Stimulated activated CD8-positive, alpha-beta memory T cell treated with anti-CD3 and anti-CD28 coated beads, Interleukin-15, amount 100 ng/mL, for 24 hours (primary cell): ENCODE data around the gene ZDHHC11B.

Experiments
- DNase-seq: peaks from one replicate; pipeline ENCODE4 v3.0.0-alpha.2; 2020; ENCODE audit warnings: low read depth

ZDHHC11B gene

DNA sequence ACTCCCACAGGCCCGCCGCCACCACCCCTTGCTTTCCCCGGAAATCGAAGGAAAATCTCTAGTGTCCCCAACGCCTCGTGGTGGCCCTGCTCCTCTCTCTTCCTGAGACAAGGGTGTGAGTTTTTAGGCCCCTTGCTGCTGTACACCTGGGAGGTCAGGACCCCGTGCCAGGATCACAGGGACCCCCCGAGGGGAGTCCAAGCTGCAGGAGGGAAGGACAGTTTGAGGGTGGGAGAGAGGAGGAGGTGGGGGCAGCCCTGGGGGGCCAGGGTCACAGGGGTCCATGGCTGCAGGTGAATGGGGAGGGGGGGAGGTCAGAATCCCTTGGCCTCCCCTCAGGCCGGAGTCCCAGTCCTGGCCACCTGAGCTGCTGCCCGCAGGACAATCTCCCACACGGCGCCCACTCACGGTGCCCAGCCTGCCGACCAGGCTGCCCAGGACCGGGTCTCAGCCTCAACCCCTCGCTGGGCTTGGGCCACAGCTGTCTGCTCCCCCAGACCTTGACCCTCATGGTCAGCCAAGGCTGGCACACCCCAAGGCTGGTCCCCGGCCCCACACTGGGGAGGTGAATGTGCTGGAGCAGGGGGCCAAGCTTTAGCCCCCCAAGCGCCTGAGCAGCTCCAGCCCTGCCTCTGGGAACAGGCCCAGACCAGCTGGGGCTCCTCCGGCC is 111.2 kb downstream of the ZDHHC11B start:
- DNase-seq = no peak

DNA sequence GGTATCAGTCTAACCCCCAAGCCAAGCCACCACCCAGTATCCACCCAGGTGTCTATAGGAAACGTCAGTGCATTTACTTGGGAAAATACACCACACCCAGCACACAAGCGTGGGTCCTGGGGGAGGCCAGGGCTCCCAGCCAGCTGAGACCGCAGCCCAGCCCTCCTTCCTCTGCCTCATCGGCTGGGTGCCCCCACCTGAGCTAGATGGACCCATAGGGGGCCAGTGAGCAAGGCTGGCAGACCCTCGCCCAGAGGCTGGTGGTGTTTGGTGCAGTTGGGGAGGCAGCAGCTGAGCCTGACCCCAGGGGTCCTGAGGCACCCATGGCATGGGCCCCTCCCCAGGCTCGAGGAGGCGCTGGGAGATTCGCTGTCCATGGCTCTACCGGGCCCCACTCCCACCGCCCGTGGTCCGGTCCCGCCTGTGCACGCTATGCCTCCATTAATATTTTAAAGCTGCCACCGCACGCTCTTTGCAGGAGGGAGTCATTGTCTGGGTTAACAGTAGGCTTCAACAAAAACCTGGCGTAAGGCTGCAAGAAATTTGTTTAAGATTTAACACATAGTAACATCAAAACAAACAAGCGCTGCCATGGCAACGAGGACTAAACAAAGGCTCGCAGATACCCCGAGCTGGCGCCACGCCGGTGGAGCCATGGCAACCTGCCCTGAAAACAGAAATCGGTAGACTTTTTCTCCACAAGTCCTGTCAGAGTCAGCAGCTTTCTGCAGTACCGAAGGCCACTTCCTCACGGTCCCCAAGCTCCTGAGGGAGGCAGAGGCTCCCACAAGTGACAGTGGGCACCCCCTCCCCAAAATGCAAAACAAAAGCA is 112.0 kb downstream of the ZDHHC11B start:
- DNase-seq = no peak

DNA sequence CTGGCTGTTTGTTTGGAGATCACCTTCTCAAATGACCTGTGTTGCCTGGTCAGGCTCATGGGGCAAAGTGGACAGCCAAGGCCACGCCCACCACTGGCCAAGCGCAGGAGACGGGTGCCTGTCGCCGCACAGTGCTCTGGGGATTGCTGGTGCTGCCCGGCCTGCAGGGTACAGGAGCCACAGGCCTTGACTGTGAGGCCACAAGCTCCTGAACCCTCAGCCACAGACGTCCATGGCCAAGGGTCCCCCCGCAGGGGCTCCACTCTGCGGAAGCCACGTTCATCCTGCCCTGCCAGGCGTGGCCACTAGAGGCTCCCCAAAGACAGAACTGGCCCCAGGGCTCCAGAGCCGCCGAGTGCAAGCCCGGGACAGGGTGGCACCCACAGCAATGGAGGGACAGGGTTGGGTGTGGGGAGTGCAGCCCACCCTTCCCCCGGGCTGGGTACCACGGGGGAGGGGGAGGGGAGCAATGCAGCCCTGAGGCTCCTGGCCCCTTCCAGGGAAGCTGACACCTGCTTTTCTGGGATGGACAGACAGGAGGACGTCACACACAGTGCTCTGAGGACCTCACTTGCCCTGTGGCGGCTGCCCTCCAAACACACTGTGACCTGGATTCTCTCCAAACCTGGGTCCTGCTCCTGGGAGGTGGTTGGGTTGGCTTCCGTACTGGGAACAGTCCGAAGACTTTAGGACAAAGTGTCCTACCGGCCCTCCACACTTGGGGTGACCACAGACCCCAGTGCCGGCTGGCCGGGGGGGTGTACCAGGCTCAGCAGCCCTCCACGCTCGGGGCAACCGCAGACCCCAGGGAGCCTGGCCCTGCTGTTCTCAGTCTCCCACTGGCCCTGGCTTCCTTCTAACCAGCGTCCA is 112.8 kb downstream of the ZDHHC11B start:
- peak; percentile 32 for DNase-seq

DNA sequence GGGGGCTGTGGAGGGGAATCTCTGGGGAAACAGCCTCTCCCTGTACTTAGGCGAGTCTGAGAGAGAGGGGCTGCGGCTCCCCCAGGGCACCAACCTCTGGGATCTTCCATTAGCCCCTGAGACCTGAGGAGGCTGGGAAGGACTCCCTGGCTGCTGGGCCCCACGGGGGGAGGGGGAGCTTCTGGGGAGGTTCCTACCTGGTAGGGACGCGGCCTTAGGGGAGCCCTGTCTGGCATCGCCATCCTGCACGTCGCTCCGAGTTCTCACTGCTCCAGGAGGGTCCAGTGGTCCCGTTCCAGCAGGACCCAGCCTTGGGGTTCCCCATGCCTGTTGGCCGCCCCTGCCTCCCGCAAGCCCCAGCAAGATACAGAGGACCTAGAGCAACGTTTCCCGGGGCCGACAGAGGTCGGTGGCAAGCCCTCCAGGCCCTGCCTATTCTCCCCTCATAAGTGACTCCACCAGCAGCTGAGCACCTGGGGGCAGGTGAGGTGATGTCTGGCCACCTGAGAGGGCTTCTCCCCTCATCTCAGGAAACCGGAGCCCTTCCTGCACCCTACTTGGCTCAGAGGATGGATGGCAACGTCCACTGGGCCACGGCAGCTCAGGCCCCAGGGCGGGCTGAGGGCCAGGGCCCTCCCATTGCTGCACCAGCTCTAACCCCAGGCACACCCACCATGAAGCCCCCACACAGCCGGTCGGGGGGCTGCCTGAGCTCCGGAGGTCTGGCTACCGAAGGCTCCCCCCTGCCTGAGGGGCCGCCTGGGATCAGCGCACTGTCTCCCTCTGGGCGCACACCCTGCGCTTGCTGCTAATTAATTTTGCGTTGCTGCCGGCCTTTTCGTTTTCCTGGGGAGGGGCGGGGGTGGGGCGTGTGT is 113.9 kb downstream of the ZDHHC11B start:
- DNase-seq = no peak

DNA sequence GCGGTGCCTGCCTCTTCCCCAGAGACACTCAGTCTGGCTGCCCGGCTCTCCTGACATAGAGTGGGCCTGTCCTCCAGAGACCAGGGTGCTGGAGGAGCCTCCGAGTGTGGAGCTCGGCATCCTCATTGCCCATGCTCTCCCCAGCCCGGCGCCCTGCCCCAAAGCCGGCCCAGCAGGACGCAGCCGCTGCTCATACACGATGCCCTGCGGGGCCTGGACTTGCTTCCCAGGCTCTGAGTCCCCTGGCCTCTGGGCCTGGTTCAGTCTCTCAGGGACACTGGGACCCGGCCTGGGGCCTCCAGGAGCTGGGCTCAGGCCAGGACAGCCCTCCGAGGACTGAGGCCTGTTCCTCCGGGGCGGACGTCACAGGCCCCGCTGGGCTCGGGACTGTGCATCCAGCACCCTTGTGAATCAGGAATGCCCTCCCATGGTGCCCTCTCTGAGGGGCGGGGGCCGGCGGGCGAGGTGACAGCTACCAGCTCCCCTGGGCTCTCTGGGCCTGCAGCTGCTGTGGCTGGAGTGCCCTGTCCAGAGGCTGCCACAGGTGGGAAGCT is 114.6 kb downstream of the ZDHHC11B start:
- DNase-seq = no peak

DNA sequence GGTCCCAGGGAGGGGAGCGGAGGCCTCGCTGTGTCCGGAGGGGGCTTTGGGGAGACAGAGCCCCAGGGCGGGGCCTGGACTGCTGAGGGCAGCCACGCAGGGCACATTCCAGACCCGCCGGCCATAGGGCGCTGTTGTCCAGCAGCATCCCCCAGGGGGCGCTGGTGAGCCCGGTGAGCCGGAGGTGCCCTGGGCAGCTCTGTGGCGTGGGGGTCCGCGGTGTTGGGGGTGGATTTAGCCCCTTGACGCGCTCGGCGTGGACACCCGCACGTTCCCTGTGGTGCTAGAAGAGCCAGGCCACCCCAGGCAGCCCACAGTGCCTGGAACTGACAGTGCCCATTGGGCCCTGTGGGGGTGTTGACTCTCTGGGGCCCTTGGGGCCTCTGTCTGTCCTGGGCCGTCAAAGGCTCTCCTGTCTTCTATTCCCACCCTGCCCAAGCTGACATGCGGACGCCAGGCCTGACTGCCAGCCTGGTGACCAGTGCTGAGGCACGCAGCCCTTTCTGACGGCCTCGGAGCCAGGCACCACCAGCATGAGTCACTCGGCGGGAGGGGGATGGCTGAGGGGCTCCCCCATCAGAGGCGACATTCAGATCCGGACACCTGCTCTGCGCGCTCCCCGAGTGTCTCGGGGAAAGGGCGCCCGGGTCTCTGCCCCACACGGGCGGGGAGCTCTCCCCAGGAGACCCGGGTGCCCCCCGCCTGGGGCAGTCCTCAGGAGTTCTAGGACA is 115.3 kb downstream of the ZDHHC11B start:
- no peak for DNase-seq

DNA sequence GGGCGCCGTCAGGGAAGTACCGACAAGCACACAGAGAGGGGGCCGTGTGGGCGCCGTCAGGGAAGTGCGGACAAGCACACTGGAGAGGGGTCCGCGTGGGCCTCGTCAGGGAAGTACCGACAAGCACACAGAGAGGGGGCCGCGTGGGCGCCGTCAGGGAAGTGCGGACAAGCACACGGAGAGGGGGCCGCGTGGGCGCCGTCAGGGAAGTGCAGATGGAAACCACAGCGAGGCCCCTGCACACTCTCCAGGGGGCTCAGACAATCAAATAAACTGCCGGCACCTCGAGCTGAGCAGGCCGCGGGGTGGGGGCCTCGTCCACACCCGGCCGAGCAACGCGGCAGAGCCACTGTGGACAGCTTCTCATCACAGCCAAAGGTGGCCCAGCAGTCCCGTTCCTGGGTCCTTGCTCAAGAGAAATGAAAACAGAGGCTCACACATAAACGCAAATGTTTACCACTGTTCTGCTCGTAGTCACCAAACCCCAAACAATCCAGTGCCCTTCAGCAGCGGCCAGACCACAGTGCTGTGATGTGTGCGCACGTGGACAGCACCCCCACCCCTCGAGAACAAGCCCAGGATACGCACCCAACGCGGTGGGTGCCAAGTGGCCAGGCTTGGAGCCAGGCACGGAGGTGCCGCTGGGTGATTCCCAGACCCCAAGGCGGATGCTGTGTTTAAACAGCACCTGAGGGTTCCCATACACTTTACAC is 116.1 kb downstream of the ZDHHC11B start:
- no peak for DNase-seq

DNA sequence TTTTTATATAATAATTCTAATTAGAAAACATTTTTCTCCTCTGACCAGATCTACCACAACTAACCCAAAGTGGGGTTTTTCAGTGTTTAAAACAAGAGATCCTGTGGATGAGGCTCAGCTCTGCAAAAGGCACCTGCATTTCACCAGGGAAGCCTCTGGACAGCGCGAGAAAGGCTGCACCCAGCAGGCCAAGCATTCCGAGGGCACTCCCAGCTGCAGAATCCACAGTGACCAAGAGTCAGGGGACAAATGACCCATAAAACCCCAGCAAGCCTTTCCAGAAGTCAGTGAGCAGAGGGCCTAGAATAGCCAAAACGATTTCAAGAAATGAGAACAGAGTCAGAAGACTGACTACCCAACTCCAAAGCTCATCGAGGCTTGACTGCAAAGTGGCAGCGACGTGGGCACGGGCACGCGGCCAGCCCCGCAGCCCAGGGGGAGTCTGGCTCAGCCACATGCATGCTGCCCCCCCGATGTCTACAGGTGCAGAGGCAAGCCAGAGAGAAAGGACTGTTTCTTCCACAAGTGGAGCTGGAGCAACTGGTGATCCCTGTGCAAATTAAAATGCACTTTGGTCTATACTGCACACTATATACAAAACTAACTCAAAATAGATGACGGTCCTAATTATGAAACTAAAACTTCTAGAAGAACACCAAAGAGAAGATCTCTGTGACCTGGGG is 117.6 kb downstream of the ZDHHC11B start:
- DNase-seq = no peak

DNA sequence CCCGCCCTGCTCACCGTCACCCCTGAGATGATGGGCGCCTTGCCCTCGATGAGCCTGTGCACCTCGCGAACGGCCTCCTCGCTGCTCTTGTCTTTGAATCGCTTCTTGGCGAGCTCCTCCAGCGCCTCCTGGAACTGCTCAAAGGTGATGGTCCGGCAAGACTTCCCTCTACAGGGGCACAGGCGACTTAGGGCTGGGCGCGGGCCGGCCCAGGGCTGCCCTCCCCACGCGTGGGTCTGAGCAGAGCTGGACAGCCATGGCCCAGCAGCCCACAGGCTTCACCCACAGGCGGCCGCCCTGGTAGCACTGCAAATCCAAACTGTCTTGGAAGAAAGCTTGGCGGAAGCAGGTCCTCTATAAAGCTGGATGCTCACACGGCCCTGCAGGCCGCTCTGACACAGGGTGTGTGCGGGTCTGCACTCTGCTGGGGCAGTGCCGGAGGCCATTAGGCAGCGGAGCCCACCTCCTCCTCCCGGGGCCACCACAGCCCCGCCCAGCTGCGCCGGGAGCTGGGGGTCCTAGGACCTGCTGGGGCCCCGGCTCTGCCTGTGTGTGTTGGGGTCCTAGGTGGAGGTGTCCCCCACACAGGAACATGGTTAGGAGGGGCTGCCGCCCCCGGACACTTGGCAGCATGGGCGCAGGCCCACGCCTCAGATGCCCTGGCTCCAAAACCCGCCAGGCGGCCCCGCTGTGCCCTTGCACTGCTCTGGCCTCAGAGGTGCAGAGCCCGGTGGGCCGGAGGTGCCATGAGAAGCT is 118.4 kb downstream of the ZDHHC11B start:
- no peak for DNase-seq

DNA sequence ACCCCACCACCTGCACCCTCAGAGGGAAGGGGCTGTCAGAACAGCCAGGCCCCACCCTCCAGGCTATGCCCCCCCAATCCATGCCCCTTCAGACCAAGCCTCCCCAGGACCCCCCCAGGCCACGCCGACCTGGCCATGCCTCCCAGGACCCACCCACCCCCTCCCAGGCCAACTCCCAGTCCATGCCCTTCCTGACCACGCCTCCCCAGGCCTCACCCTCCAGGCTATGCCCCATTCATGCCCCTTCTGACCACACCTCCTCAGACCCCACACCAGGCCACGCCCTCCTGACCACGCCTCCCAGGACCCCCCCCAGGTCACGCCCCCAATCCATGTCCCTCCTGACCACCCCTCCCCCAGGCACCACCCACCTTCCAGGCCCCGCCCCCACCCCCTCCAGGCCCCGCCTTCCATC is 119.0 kb downstream of the ZDHHC11B start:
- DNase-seq = no peak

DNA sequence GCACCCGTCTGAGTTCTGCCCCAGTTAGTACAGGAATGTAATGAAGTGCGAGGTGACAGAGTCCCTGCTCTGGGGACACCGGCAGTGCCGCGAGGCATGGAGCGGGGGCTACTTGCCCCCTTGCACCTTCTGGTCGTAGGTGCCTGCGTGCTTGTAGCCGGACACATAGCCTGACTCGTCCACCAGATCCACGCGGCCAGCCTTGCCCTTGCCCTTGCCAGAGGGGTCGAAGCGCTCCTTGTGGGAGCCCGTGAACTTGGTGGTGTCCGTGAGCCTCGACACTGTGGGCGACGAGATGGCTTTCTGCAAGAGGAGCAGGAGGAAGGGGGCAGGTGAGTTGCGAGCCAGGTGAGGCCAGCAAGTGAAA is 119.6 kb downstream of the ZDHHC11B start:
- no peak for DNase-seq

DNA sequence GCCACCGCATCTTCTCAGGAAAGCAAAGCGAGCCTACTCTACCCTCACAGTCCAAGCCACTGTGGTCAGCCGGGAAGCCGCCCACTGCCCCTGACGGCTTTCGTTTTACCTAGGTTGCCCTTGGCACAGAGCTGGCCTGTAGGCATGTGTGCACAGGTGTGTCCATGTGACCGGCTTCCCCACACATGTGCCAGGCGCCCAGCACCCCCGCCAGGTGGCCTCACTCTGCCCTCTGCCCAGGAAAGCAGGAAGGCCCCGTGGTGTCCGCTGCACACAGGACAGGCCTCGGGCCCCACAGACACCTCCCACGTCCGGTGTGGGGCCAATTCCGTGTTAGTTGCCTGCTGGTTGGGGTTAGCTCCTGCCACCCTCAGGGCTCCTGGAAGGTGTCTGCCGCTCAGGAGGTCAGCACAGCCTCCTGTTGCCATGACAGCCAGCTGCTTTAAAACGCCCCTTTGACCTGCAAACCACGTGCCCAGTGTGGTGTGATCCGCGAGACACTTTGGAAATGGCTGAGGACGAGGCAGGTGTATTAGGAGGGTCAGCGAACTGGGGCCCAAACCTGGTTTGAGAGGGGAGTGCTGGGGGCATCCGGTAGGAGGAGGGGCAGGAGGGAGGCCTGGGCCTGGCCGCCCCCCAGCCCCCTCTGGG is 120.1 kb downstream of the ZDHHC11B start:
- no peak for DNase-seq

DNA sequence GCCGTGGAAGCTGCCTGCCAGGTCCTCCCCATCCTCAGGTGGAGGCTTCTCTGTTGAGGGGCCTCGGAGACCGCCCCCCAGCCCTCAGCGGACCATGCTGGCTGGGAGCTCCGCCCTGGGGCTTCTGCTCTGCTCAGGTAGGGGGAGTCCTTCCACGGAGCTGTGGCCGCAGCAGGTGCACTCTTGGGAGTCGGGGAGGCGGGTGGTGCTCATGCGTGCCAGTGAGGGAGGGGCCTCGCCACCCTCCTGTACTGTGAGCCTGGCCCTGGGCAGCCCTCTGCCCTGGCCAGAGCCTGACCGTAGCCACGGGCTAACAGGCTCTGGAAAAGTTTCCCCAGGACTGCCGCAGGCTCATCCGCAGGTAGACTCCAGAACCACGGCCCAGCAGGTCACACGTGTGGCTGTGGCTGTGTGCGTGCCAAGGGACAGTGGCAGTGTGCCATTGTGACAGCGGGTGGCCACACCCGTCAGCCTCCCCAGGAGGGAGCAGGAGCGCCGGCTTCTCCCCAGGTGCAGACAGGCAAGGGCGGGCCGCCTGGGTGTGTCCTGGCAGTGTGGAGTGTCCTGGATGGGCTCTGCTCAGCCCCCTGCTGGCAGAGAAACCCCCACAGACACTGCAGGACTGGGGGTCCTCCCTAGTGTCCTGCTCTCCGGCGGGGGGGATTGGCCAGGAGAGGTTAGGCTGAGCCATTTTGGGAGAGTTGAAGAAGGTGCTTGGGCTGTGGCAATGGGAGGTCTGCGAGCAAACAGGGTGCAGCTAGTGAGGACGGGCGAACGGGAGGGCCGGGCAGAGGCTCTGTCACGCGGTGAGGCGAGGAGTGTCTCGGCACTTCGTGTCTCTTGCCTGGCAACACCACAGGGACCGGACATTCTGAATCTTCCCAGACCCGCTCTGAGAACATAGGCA is 120.8 kb downstream of the ZDHHC11B start:
- DNase-seq = no peak

DNA sequence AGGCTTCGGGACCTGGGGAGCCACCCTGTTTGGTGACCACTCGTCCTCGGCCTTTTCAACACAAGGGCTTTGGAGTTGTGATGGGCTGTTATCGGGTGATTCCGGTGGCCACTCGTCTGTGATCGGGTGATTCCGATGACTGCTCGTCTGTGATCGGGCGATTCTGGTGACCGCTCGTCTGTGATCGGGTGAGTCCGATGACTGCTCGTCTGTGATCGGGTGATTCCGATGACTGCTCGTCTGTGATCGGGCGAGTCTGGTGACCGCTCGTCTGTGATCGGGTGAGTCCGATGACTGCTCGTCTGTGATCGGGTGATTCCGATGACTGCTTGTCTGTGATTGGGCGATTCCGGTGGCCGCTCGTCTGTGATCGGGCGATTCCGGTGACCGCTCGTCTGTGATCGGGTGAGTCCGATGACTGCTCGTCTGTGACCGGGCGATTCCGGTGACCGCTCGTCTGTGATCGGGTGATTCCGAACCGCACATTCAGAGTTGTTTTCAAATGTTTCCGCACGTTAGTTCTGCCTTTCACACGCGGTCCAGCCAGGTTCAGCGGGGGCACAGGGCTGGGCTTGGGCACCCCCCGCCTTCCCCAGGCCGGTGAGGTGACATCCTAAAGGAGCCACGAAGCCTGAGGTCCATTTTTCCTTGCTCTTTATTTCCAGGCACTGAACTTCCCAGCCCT is 121.6 kb downstream of the ZDHHC11B start:
- DNase-seq = no peak

DNA sequence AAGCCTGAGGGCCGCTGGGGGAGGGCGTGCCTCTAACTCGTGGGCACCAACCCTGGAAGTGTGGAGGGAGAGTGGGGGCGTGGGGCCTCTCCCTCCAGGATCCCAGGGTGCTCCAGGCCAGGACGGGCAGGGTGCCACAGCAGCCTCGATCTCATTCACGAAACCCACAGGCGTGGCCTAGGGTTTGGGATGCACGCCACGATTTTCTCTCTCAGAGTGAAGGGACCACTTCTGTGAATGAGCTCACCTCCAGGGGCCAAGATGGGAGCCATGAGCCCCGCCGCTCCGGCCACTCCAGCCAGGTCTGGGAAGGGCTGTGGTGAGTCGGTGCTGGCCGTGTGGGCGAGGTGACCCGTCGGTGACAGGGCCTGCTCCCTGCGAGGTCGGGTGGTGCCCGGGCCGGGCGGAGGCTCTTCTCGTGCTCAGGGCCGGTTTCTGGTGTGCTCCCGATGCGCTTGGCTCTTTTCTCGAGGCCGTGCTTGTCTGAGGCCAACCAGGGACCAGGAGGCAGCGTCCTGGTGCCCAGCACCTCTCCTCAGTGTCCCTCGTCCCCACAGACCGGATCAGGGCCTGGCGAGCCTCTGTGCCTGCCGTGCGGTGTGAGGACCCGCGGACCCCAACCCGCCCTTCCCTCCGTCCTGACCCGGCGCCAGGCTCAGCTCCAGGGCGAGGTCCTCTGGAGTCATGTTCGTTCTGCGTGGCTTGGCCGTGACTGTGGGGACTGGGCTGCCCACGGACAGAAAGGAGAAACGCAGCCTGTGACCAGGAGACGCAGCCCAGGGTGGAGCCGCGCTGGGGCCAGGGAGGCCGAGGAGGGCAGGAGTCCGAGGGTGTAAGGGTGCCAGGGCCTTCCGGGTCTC is 122.4 kb downstream of the ZDHHC11B start:
- no peak for DNase-seq
